Caco-2 (cell line): ENCODE results near the gene IQCB1. TPM values are rescaled to one million over a fixed set of nuclear protein-coding genes. Genes with fewer than 3 reads are reported as not detected.

ENCODE experiments used
- BruUV-seq: library from RNA; stranded (reverse); fragments of 400-500 nt; replicated peaks from 2 replicates; lab custom pipeline; 2021; lab: Mats Ljungman, UMichigan
- CTCF ChIA-PET: fragments of 300-600 bp; sonication (Branson Sonifier 250); formaldehyde crosslinking; loops from one replicate; lab custom pipeline; 2022; ENCODE audit warnings: antibody characterized with exemption; lab: Charles Lee
- POLR2A ChIA-PET: fragments of 300-600 bp; sonication (Branson Sonifier 250); formaldehyde crosslinking; loops from one replicate; lab custom pipeline; 2022; ENCODE audit warnings: antibody characterized with exemption; lab: Charles Lee
- DNase-seq, 2 experiments: peaks; one replicate each; pipeline versions ENCODE4 v3.0.0 to v3.0.0-alpha.2; 2020 to 2022
- H3K27me3 ChIP-seq: replicated peaks from 2 replicates; pipeline ENCODE4 v1.6.0; 2011; ENCODE audit warnings: low read length; ENCODE audit not compliant: control insufficient read depth, insufficient read depth
- H3K36me3 ChIP-seq: 2 replicates; pipeline ENCODE4 v1.5.1; 2011; ENCODE audit warnings: low read length; ENCODE audit not compliant: control insufficient read depth, insufficient read depth
- H3K4me1 ChIP-seq: fragments of 250-450 bp; sonication (Bioruptor Pico); 2 replicates; pipeline ENCODE4 v1.5.1; 2020; ENCODE audit warnings: mild to moderate bottlenecking
- H3K4me3 ChIP-seq: 2 replicates; pipeline ENCODE4 v1.5.1; 2011; ENCODE audit warnings: low read depth, mild to moderate bottlenecking, control low read depth, low read length
- H3K9me3 ChIP-seq: fragments of 250-450 bp; sonication (Bioruptor Pico); 2 replicates; pipeline ENCODE4 v1.5.1; 2020; ENCODE audit warnings: mild to moderate bottlenecking, moderate library complexity
- H3K27ac Mint-ChIP-seq: one replicate; pipeline ENCODE4 v1.8.0; 2022; ENCODE audit warnings: mixed read lengths; ENCODE audit not compliant: unreplicated experiment
- H3K27me3 Mint-ChIP-seq: one replicate; pipeline ENCODE4 v1.8.0; 2022; ENCODE audit warnings: mixed read lengths; ENCODE audit not compliant: insufficient read depth, unreplicated experiment
- H3K36me3 Mint-ChIP-seq: one replicate; pipeline ENCODE4 v1.8.0; 2022; ENCODE audit warnings: mild to moderate bottlenecking, mixed read lengths; ENCODE audit not compliant: insufficient read depth, unreplicated experiment
- H3K4me1 Mint-ChIP-seq: one replicate; pipeline ENCODE4 v1.8.0; 2022; ENCODE audit warnings: low read depth, mixed read lengths; ENCODE audit not compliant: unreplicated experiment
- H3K4me3 Mint-ChIP-seq: one replicate; pipeline ENCODE4 v1.8.0; 2022; ENCODE audit warnings: mild to moderate bottlenecking, moderate library complexity, mixed read lengths; ENCODE audit not compliant: unreplicated experiment
- H3K9me3 Mint-ChIP-seq: one replicate; pipeline ENCODE4 v1.8.0; 2022; ENCODE audit warnings: mixed read lengths; ENCODE audit not compliant: unreplicated experiment
- CTCF ChIP-seq, 2 experiments: fragments of 200-600 bp in 1 of 2; IDR thresholded peaks; 1 replicate in 1 of 2; 2 replicates in 1 of 2; pipeline versions ENCODE4 v1.5.1 to v1.8.0; 2011 to 2022; ENCODE audit warnings: antibody characterized with exemption in 1 of 2, control low read depth in 1 of 2, inconsistent platforms in 1 of 2, low read depth in 1 of 2, low read length in 1 of 2, mild to moderate bottlenecking in 1 of 2, moderate library complexity in 1 of 2; ENCODE audit not compliant: insufficient read depth in 1 of 2, severe bottlenecking in 1 of 2, unreplicated experiment in 1 of 2
- intact Hi-C: fragments of 100-400 bp; cut with micrococcal nuclease; formaldehyde crosslinking; loops from one replicate; pipeline ENCODE4 v1.10.0; 2022; ENCODE audit not compliant: unreplicated experiment
- total RNA-seq: library from RNA; stranded (reverse); gene quantifications from 2 replicates; pipeline ENCODE4 v1.2.3, GENCODE V29; 2022

IQCB1 gene
- total RNA-seq, 1 experiment from 2014 or later = 36.4 TPM

GRCh38 chr3:121758727-121759450 is 76.0 kb downstream of the IQCB1 start:
- H3K4me1 Mint-ChIP-seq = no peaks in the 10 kb centered on the region
- H3K9me3 Mint-ChIP-seq = no peaks in the 10 kb centered on the region
- no peak for TF ChIP-seq CTCF (IDR thresholded peaks at IDR 0.05; ENCODE audit: insufficient read depth in 1 of 2, low read depth in 1 of 2, low read length in 1 of 2, severe bottlenecking in 1 of 2, unreplicated experiment in 1 of 2)
- Histone ChIP-seq H3K36me3 (no peaks in the 10 kb centered on the region), H3K9me3 (no peaks in the 10 kb centered on the region), H3K4me3 (no peak overlapping the region), H3K27me3 (no peaks in the 10 kb centered on the region), H3K4me1 (no peaks in the 10 kb centered on the region)
- CTCF ChIA-PET = interaction anchor here (0.5 kb wide), 1 partner anchor 19 kb away, joined by 3 read pairs; no protein-coding TSS in a partner anchor
- H3K4me3 Mint-ChIP-seq = no peak overlapping the region
- no peak overlapping the region for H3K27ac Mint-ChIP-seq
- no TSS peak for BruUV-seq
- no peaks in the 10 kb centered on the region for H3K36me3 Mint-ChIP-seq
- POLR2A ChIA-PET = no interaction called here
- intact Hi-C loops = no loop called here
- no peak for DNase-seq
- no peaks in the 10 kb centered on the region for H3K27me3 Mint-ChIP-seq

- no peak for TF ChIP-seq CTCF (IDR thresholded peaks at IDR 0.05; ENCODE audit: insufficient read depth in 1 of 2, low read depth in 1 of 2, low read length in 1 of 2, severe bottlenecking in 1 of 2, unreplicated experiment in 1 of 2)
- no peaks in the 10 kb centered on the region for H3K27me3 Mint-ChIP-seq
- no peak overlapping the region for H3K27ac Mint-ChIP-seq
- no peaks in the 10 kb centered on the region for H3K4me1 ChIP-seq
- POLR2A ChIA-PET = no interaction called here
- no peaks in the 10 kb centered on the region for H3K36me3 ChIP-seq
- H3K4me1 Mint-ChIP-seq = no peaks in the 10 kb centered on the region
- H3K36me3 Mint-ChIP-seq = no peaks in the 10 kb centered on the region
- BruUV-seq = no TSS peak
- H3K9me3 ChIP-seq = no peaks in the 10 kb centered on the region
- no peaks in the 10 kb centered on the region for H3K9me3 Mint-ChIP-seq
- CTCF ChIA-PET = no interaction called here
- H3K4me3 ChIP-seq = no peak overlapping the region
- intact Hi-C loops = no loop called here
- H3K27me3 ChIP-seq = no peaks in the 10 kb centered on the region
- no peak for DNase-seq
- H3K4me3 Mint-ChIP-seq = no peak overlapping the region
Observed at GRCh38 chr3:121757812-121758545, 76.9 kb downstream of the IQCB1 start.

- intact Hi-C loops = no loop called here
- Mint-ChIP-seq H3K4me3 (no peak overlapping the region), H3K4me1 (peaks cover 4% of the 10 kb centered on the region), H3K27ac (no peak overlapping the region), H3K9me3 (no peaks in the 10 kb centered on the region), H3K36me3 (no peaks in the 10 kb centered on the region), H3K27me3 (no peaks in the 10 kb centered on the region)
- Histone ChIP-seq H3K36me3 (no peaks in the 10 kb centered on the region), H3K4me1 (no peaks in the 10 kb centered on the region), H3K9me3 (no peaks in the 10 kb centered on the region), H3K4me3 (no peak overlapping the region), H3K27me3 (no peaks in the 10 kb centered on the region)
- ChIA-PET POLR2A (no interaction called here), CTCF (no interaction called here)
- no peak for DNase-seq
- TF ChIP-seq CTCF (IDR thresholded peaks at IDR 0.05; ENCODE audit: insufficient read depth in 1 of 2, low read depth in 1 of 2, low read length in 1 of 2, severe bottlenecking in 1 of 2, unreplicated experiment in 1 of 2) = no peak
- no TSS peak for BruUV-seq
Observed at GRCh38 chr3:121757087-121757811, 77.6 kb downstream of the IQCB1 start.
